Liver (tissue), 9 donors: ENCODE results near the gene EYA3. TPM values are rescaled to one million over a fixed set of nuclear protein-coding genes. Genes with fewer than 3 reads are reported as not detected.

Experiments used
- DNase-seq: peaks from one replicate; pipeline ENCODE4 v3.0.0-alpha.2; 2017; ENCODE audit warnings: low spot score
- H3K27ac ChIP-seq, 2 donors: one replicate each; pipeline ENCODE4 v1.7.0; 2013; ENCODE audit warnings: inconsistent platforms in 2 of 2, low read length in 2 of 2, control low read depth in 1 of 2, low read depth in 1 of 2, mild to moderate bottlenecking in 1 of 2
- H3K27me3 ChIP-seq, 4 donors: one replicate each; pipeline versions ENCODE4 v1.6.1 to v1.7.0; 2013; ENCODE audit warnings: low read length in 3 of 4, inconsistent platforms in 1 of 4, mild to moderate bottlenecking in 1 of 4, moderate library complexity in 1 of 4; ENCODE audit not compliant: control insufficient read depth in 4 of 4, insufficient read depth in 4 of 4
- H3K36me3 ChIP-seq, 4 donors: one replicate each; pipeline versions ENCODE4 v1.6.1 to v1.7.0; 2013; ENCODE audit warnings: low read length in 3 of 4, mild to moderate bottlenecking in 3 of 4, low read depth in 1 of 4, moderate library complexity in 1 of 4; ENCODE audit not compliant: control insufficient read depth in 4 of 4, insufficient read depth in 3 of 4
- H3K4me1 ChIP-seq, 4 donors: one replicate each; pipeline versions ENCODE4 v1.6.1 to v1.7.0; 2013; ENCODE audit warnings: low read length in 3 of 4, mild to moderate bottlenecking in 3 of 4, moderate library complexity in 1 of 4; ENCODE audit not compliant: control insufficient read depth in 4 of 4, insufficient read depth in 4 of 4
- H3K4me3 ChIP-seq, 3 donors: one replicate each; pipeline versions ENCODE4 v1.6.1 to v1.7.0; 2013; ENCODE audit warnings: low read length in 3 of 3, control low read depth in 1 of 3, low read depth in 1 of 3, mild to moderate bottlenecking in 1 of 3
- H3K9ac ChIP-seq, 2 donors: one replicate each; pipeline ENCODE4 v1.7.0; 2013; ENCODE audit warnings: low read length in 2 of 2, mild to moderate bottlenecking in 2 of 2, moderate library complexity in 2 of 2, control low read depth in 1 of 2, low read depth in 1 of 2
- H3K9me3 ChIP-seq, 4 donors: one replicate each; pipeline versions ENCODE4 v1.6.1 to v1.7.0; 2013; ENCODE audit warnings: low read length in 3 of 4; ENCODE audit not compliant: control insufficient read depth in 4 of 4
- EGR1 ChIP-seq, 2 donors: IDR thresholded peaks; 2 replicates each; pipeline ENCODE4 v1.6.1; 2016 to 2018; ENCODE audit warnings: antibody characterized with exemption in 2 of 2, low read depth in 2 of 2
- FOXA1 ChIP-seq: IDR thresholded peaks from 2 replicates; pipeline ENCODE4 v1.6.1; 2016; ENCODE audit warnings: antibody characterized with exemption
- FOXA2 ChIP-seq: IDR thresholded peaks from 2 replicates; pipeline ENCODE4 v1.6.1; 2016; ENCODE audit warnings: antibody characterized with exemption
- GABPA ChIP-seq, 2 donors: IDR thresholded peaks in 1 of 2; conservative IDR thresholded peaks in 1 of 2; 2 replicates each; pipeline ENCODE4 v1.6.1; 2016; ENCODE audit warnings: antibody characterized with exemption in 2 of 2, mild to moderate bottlenecking in 1 of 2, moderate library complexity in 1 of 2
- HNF4A ChIP-seq, 2 donors: conservative IDR thresholded peaks; 2 replicates each; pipeline ENCODE4 v1.6.1; 2016; ENCODE audit warnings: antibody characterized with exemption in 2 of 2, mild to moderate bottlenecking in 2 of 2
- HNF4G ChIP-seq: IDR thresholded peaks from 2 replicates; pipeline ENCODE4 v1.6.1; 2016; ENCODE audit warnings: antibody characterized with exemption
- JUND ChIP-seq, 2 donors: IDR thresholded peaks; 2 replicates each; pipeline ENCODE4 v1.6.1; 2016; ENCODE audit warnings: antibody characterized with exemption in 2 of 2
- NR2F2 ChIP-seq: IDR thresholded peaks from 2 replicates; pipeline ENCODE4 v1.6.1; 2016; ENCODE audit warnings: antibody characterized with exemption
- RAD21 ChIP-seq, 2 donors: IDR thresholded peaks; 2 replicates each; pipeline ENCODE4 v1.6.1; 2016; ENCODE audit warnings: antibody characterized with exemption in 2 of 2, mild to moderate bottlenecking in 2 of 2
- RXRA ChIP-seq, 2 donors: IDR thresholded peaks; 2 replicates each; pipeline ENCODE4 v1.6.1; 2017 to 2018; ENCODE audit warnings: antibody characterized with exemption in 2 of 2, mild to moderate bottlenecking in 1 of 2
- SP1 ChIP-seq: IDR thresholded peaks from 2 replicates; pipeline ENCODE4 v1.6.1; 2018; ENCODE audit warnings: antibody characterized with exemption, mild to moderate bottlenecking
- TAF1 ChIP-seq: conservative IDR thresholded peaks from 2 replicates; pipeline ENCODE4 v1.6.1; 2016; ENCODE audit warnings: antibody characterized with exemption, mild to moderate bottlenecking
- YY1 ChIP-seq: IDR thresholded peaks from 2 replicates; pipeline ENCODE4 v1.6.1; 2016; ENCODE audit warnings: antibody characterized with exemption, mild to moderate bottlenecking
- WGBS: extraction: QIAGEN DNeasy Blood & Tissue Kit; methylation state at CpG from one replicate; pipeline ENCODE4 v1.1.7; 2013; 5-methylcytosine and 5-hydroxymethylcytosine counted together
- polyA plus RNA-seq, 2 donors: library from polyadenylated mRNA; stranded (reverse) in 1 of 2; unstranded in 1 of 2; fragments of 200-250 nt in 1 of 2; fragments of >200 nt in 1 of 2; fragmentation: Nextera tagmentation in 1 of 2; extraction: Ambion mirVana in 1 of 2; gene quantifications; one replicate each; pipeline versions ENCODE4 v1.2.1 to v1.2.3, GENCODE V29; 2013 to 2015
- total RNA-seq, 2 donors: library from RNA; depleted of rRNA; stranded (reverse); fragments of >200 nt; gene quantifications; one replicate each; pipeline ENCODE4 v1.2.3, GENCODE V29; 2014
- TF ChIP-seq, protein P1 (sequence below): fragments of 150-350 bp; IDR thresholded peaks from 2 replicates; pipeline ENCODE4 v1.5.1; 2017; ENCODE audit warnings: improper control_type of control experiment, low read depth, low read length; ENCODE audit not compliant: missing input control
- TF ChIP-seq, protein P2 (sequence below): IDR thresholded peaks from 2 replicates; pipeline ENCODE4 v1.6.1; 2016; ENCODE audit warnings: antibody characterized with exemption, mild to moderate bottlenecking
- TF ChIP-seq, protein P3 (sequence below): IDR thresholded peaks from 2 replicates; pipeline ENCODE4 v1.6.1; 2016; ENCODE audit warnings: antibody characterized with exemption
- TF ChIP-seq, protein P4 (sequence below): IDR thresholded peaks from 2 replicates; pipeline ENCODE4 v1.6.1; 2016; ENCODE audit warnings: antibody characterized with exemption
- TF ChIP-seq, protein P5 (sequence below): IDR thresholded peaks from 2 replicates; pipeline ENCODE4 v1.6.1; 2016; ENCODE audit warnings: antibody characterized with exemption
- donor health status: healthy.
- donor health status: healthy.
- donor health status: healthy.
- donor health status: healthy.
- donor health status: healthy.

EYA3 gene
- total and polyA plus RNA-seq, 4 donors = 3.6 to 12.6 (median 6.0) TPM

DNA sequence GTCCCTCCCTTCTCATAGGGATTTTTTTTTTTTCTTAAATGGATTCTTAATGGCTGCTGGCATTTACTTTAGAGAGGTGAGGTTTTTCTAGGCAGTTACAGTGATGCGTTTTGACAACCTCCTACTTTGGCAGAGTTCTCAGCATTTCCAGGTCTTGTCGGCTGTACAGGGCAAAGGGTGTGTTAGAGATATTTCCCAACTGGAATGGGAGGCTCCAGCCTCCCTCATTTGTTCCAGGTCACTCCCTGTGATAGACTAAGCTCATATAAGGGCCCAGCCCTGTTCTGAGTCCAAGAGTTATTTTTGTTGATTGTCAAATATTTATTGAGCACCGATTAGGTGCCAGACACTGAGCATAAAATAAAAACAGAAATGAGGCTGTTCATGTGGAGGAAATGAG is 136.3 kb downstream of the EYA3 start:
- TF ChIP-seq HNF4A (conservative IDR thresholded peaks at IDR 0.05) (peak; percentile 89 to 92), YY1 (peak; percentile 87), JUND (IDR thresholded peaks at IDR 0.05) (peak in 1 of 2 donors; percentile 85), FOXA1 (no peak), RAD21 (IDR thresholded peaks at IDR 0.05) (peak; percentile 20 to 24), HNF4G (peak; percentile 47), SP1 (peak; percentile 88), RXRA (IDR thresholded peaks at IDR 0.05) (peak; percentile 81 to 89), TAF1 (no peak), NR2F2 (no peak), FOXA2 (peak; percentile 29), GABPA (IDR thresholded peaks at IDR 0.05 in 1 of 2, conservative IDR thresholded peaks at IDR 0.05 in 1 of 2) (peak in 1 of 2 donors; percentile 62), EGR1 (IDR thresholded peaks at IDR 0.05; ENCODE audit: low read depth in 2 of 2) (peak in 1 of 2 donors; percentile 68)
- TF ChIP-seq, protein P1, sequence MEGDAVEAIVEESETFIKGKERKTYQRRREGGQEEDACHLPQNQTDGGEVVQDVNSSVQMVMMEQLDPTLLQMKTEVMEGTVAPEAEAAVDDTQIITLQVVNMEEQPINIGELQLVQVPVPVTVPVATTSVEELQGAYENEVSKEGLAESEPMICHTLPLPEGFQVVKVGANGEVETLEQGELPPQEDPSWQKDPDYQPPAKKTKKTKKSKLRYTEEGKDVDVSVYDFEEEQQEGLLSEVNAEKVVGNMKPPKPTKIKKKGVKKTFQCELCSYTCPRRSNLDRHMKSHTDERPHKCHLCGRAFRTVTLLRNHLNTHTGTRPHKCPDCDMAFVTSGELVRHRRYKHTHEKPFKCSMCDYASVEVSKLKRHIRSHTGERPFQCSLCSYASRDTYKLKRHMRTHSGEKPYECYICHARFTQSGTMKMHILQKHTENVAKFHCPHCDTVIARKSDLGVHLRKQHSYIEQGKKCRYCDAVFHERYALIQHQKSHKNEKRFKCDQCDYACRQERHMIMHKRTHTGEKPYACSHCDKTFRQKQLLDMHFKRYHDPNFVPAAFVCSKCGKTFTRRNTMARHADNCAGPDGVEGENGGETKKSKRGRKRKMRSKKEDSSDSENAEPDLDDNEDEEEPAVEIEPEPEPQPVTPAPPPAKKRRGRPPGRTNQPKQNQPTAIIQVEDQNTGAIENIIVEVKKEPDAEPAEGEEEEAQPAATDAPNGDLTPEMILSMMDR = no peak
- TF ChIP-seq, protein P2, sequence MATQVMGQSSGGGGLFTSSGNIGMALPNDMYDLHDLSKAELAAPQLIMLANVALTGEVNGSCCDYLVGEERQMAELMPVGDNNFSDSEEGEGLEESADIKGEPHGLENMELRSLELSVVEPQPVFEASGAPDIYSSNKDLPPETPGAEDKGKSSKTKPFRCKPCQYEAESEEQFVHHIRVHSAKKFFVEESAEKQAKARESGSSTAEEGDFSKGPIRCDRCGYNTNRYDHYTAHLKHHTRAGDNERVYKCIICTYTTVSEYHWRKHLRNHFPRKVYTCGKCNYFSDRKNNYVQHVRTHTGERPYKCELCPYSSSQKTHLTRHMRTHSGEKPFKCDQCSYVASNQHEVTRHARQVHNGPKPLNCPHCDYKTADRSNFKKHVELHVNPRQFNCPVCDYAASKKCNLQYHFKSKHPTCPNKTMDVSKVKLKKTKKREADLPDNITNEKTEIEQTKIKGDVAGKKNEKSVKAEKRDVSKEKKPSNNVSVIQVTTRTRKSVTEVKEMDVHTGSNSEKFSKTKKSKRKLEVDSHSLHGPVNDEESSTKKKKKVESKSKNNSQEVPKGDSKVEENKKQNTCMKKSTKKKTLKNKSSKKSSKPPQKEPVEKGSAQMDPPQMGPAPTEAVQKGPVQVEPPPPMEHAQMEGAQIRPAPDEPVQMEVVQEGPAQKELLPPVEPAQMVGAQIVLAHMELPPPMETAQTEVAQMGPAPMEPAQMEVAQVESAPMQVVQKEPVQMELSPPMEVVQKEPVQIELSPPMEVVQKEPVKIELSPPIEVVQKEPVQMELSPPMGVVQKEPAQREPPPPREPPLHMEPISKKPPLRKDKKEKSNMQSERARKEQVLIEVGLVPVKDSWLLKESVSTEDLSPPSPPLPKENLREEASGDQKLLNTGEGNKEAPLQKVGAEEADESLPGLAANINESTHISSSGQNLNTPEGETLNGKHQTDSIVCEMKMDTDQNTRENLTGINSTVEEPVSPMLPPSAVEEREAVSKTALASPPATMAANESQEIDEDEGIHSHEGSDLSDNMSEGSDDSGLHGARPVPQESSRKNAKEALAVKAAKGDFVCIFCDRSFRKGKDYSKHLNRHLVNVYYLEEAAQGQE = peak; percentile 77
- TF ChIP-seq, protein P3, sequence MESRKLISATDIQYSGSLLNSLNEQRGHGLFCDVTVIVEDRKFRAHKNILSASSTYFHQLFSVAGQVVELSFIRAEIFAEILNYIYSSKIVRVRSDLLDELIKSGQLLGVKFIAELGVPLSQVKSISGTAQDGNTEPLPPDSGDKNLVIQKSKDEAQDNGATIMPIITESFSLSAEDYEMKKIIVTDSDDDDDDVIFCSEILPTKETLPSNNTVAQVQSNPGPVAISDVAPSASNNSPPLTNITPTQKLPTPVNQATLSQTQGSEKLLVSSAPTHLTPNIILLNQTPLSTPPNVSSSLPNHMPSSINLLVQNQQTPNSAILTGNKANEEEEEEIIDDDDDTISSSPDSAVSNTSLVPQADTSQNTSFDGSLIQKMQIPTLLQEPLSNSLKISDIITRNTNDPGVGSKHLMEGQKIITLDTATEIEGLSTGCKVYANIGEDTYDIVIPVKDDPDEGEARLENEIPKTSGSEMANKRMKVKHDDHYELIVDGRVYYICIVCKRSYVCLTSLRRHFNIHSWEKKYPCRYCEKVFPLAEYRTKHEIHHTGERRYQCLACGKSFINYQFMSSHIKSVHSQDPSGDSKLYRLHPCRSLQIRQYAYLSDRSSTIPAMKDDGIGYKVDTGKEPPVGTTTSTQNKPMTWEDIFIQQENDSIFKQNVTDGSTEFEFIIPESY = no peak
- TF ChIP-seq, protein P4, sequence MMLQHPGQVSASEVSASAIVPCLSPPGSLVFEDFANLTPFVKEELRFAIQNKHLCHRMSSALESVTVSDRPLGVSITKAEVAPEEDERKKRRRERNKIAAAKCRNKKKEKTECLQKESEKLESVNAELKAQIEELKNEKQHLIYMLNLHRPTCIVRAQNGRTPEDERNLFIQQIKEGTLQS = peak; percentile 38
- TF ChIP-seq, protein P5, sequence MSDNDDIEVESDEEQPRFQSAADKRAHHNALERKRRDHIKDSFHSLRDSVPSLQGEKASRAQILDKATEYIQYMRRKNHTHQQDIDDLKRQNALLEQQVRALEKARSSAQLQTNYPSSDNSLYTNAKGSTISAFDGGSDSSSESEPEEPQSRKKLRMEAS = peak; percentile 73
- Histone ChIP-seq H3K4me3 (no peak overlapping the region), H3K9ac (no peak overlapping the region), H3K9me3 (no peaks in the 10 kb centered on the region), H3K27me3 (no peaks in the 10 kb centered on the region), H3K36me3 (no peaks in the 10 kb centered on the region), H3K4me1 (peaks cover 1 to 41% (median 31%) of the 10 kb centered on the region in 4 donors), H3K27ac (peak overlapping the region; percentile 46 to 68)
- 21% methylated on average over 3 of the region's 3 CpGs for WGBS
- DNase-seq = no peak
